ENCODE data around the gene FLAD1.
A peak's percentile ranks its signal among the peaks of the same experiment; 100 is the strongest.

Gene FLAD1

GRCh38 chr1:154969246-154969645 lies 13.9 kb upstream of the FLAD1 start:
- DNase-seq (ENCODE audit: low read depth in 2 of 2): no peak
- H3K4me3 ChIP-seq (replicated peaks in 1 of 2; ENCODE audit: low read depth in 2 of 2, low read length in 2 of 2): peak overlapping the region; percentile 76 to 85
- TF ChIP-seq CTCF (IDR thresholded peaks at IDR 0.05; ENCODE audit: low read depth, low read length): no peak

GRCh38 chr1:154969860-154970452 lies 13.2 kb upstream of the FLAD1 start:
- H3K4me3 ChIP-seq (replicated peaks in 1 of 2; ENCODE audit: low read depth in 2 of 2, low read length in 2 of 2): peak overlapping the region; percentile 76 to 85
- peak in 1 of 2 donors; percentile 35 for DNase-seq (ENCODE audit: low read depth in 2 of 2)
- TF ChIP-seq CTCF (IDR thresholded peaks at IDR 0.05; ENCODE audit: low read depth, low read length): no peak

GRCh38 chr1:154970631-154971340 lies 12.4 kb upstream of the FLAD1 start, which contains the start of gene SHC1:
Gene SHC1, minus strand, starts transcription at chr1:154970747. Its CDS starts 221 bp downstream, at chr1:154970526.
- no peak for TF ChIP-seq CTCF (IDR thresholded peaks at IDR 0.05; ENCODE audit: low read depth, low read length)
- peak; percentile 95 to 97 for DNase-seq (ENCODE audit: low read depth in 2 of 2)
- H3K4me3 ChIP-seq (replicated peaks in 1 of 2; ENCODE audit: low read depth in 2 of 2, low read length in 2 of 2): peak within 1 kb of the TSS; percentile 76 to 85

- TF ChIP-seq CTCF (IDR thresholded peaks at IDR 0.05; ENCODE audit: low read depth, low read length): no peak
- peak overlapping the region; percentile 23 to 76 for H3K4me3 ChIP-seq (replicated peaks in 1 of 2; ENCODE audit: low read depth in 2 of 2, low read length in 2 of 2)
- no peak for DNase-seq (ENCODE audit: low read depth in 2 of 2)
Observed at GRCh38 chr1:154971341-154971998, 11.7 kb upstream of the FLAD1 start.

GRCh38 chr1:154972213-154972516 lies 11.0 kb upstream of the FLAD1 start:
- no peak for TF ChIP-seq CTCF (IDR thresholded peaks at IDR 0.05; ENCODE audit: low read depth, low read length)
- no peak for DNase-seq (ENCODE audit: low read depth in 2 of 2)
- peak overlapping the region; percentile 61 to 73 for H3K4me3 ChIP-seq (replicated peaks in 1 of 2; ENCODE audit: low read depth in 2 of 2, low read length in 2 of 2)

GRCh38 chr1:154972517-154973343 lies 10.4 kb upstream of the FLAD1 start:
- TF ChIP-seq CTCF (IDR thresholded peaks at IDR 0.05; ENCODE audit: low read depth, low read length): no peak
- peak; percentile 96 to 99 for DNase-seq (ENCODE audit: low read depth in 2 of 2)
- peak overlapping the region; percentile 61 to 73 for H3K4me3 ChIP-seq (replicated peaks in 1 of 2; ENCODE audit: low read depth in 2 of 2, low read length in 2 of 2)

Measured in cardiac fibroblast (primary cell).